Liver (tissue), 9 donors: ENCODE results near the gene STOM. TPM values are rescaled to one million over a fixed set of nuclear protein-coding genes. Genes with fewer than 3 reads are reported as not detected.

Source experiments
- DNase-seq: peaks from one replicate; pipeline ENCODE4 v3.0.0-alpha.2; 2017; ENCODE audit warnings: low spot score
- H3K27ac ChIP-seq, 2 donors: one replicate each; pipeline ENCODE4 v1.7.0; 2013; ENCODE audit warnings: inconsistent platforms in 2 of 2, low read length in 2 of 2, control low read depth in 1 of 2, low read depth in 1 of 2, mild to moderate bottlenecking in 1 of 2
- H3K27me3 ChIP-seq, 4 donors: one replicate each; pipeline versions ENCODE4 v1.6.1 to v1.7.0; 2013; ENCODE audit warnings: low read length in 3 of 4, inconsistent platforms in 1 of 4, mild to moderate bottlenecking in 1 of 4, moderate library complexity in 1 of 4; ENCODE audit not compliant: control insufficient read depth in 4 of 4, insufficient read depth in 4 of 4
- H3K36me3 ChIP-seq, 4 donors: one replicate each; pipeline versions ENCODE4 v1.6.1 to v1.7.0; 2013; ENCODE audit warnings: low read length in 3 of 4, mild to moderate bottlenecking in 3 of 4, low read depth in 1 of 4, moderate library complexity in 1 of 4; ENCODE audit not compliant: control insufficient read depth in 4 of 4, insufficient read depth in 3 of 4
- H3K4me1 ChIP-seq, 4 donors: one replicate each; pipeline versions ENCODE4 v1.6.1 to v1.7.0; 2013; ENCODE audit warnings: low read length in 3 of 4, mild to moderate bottlenecking in 3 of 4, moderate library complexity in 1 of 4; ENCODE audit not compliant: control insufficient read depth in 4 of 4, insufficient read depth in 4 of 4
- H3K4me3 ChIP-seq, 3 donors: one replicate each; pipeline versions ENCODE4 v1.6.1 to v1.7.0; 2013; ENCODE audit warnings: low read length in 3 of 3, control low read depth in 1 of 3, low read depth in 1 of 3, mild to moderate bottlenecking in 1 of 3
- H3K9ac ChIP-seq, 2 donors: one replicate each; pipeline ENCODE4 v1.7.0; 2013; ENCODE audit warnings: low read length in 2 of 2, mild to moderate bottlenecking in 2 of 2, moderate library complexity in 2 of 2, control low read depth in 1 of 2, low read depth in 1 of 2
- H3K9me3 ChIP-seq, 4 donors: one replicate each; pipeline versions ENCODE4 v1.6.1 to v1.7.0; 2013; ENCODE audit warnings: low read length in 3 of 4; ENCODE audit not compliant: control insufficient read depth in 4 of 4
- ATF3 ChIP-seq: IDR thresholded peaks from 2 replicates; pipeline ENCODE4 v1.6.1; 2016; ENCODE audit warnings: antibody characterized with exemption
- CTCF ChIP-seq: fragments of 150-350 bp; IDR thresholded peaks from 2 replicates; pipeline ENCODE4 v1.5.1; 2017; ENCODE audit warnings: improper control_type of control experiment, low read depth, low read length; ENCODE audit not compliant: missing input control
- FOXA1 ChIP-seq: IDR thresholded peaks from 2 replicates; pipeline ENCODE4 v1.6.1; 2016; ENCODE audit warnings: antibody characterized with exemption
- FOXA2 ChIP-seq: IDR thresholded peaks from 2 replicates; pipeline ENCODE4 v1.6.1; 2016; ENCODE audit warnings: antibody characterized with exemption
- HNF4A ChIP-seq, 2 donors: conservative IDR thresholded peaks; 2 replicates each; pipeline ENCODE4 v1.6.1; 2016; ENCODE audit warnings: antibody characterized with exemption in 2 of 2, mild to moderate bottlenecking in 2 of 2
- HNF4G ChIP-seq: IDR thresholded peaks from 2 replicates; pipeline ENCODE4 v1.6.1; 2016; ENCODE audit warnings: antibody characterized with exemption
- JUND ChIP-seq, 2 donors: IDR thresholded peaks; 2 replicates each; pipeline ENCODE4 v1.6.1; 2016; ENCODE audit warnings: antibody characterized with exemption in 2 of 2
- MAX ChIP-seq: IDR thresholded peaks from 2 replicates; pipeline ENCODE4 v1.6.1; 2016; ENCODE audit warnings: antibody characterized with exemption
- RAD21 ChIP-seq, 2 donors: IDR thresholded peaks; 2 replicates each; pipeline ENCODE4 v1.6.1; 2016; ENCODE audit warnings: antibody characterized with exemption in 2 of 2, mild to moderate bottlenecking in 2 of 2
- REST ChIP-seq: IDR thresholded peaks from 2 replicates; pipeline ENCODE4 v1.6.1; 2016; ENCODE audit warnings: antibody characterized with exemption, mild to moderate bottlenecking
- RXRA ChIP-seq, 2 donors: IDR thresholded peaks; 2 replicates each; pipeline ENCODE4 v1.6.1; 2017 to 2018; ENCODE audit warnings: antibody characterized with exemption in 2 of 2, mild to moderate bottlenecking in 1 of 2
- SP1 ChIP-seq: IDR thresholded peaks from 2 replicates; pipeline ENCODE4 v1.6.1; 2018; ENCODE audit warnings: antibody characterized with exemption, mild to moderate bottlenecking
- TAF1 ChIP-seq: conservative IDR thresholded peaks from 2 replicates; pipeline ENCODE4 v1.6.1; 2016; ENCODE audit warnings: antibody characterized with exemption, mild to moderate bottlenecking
- YY1 ChIP-seq: IDR thresholded peaks from 2 replicates; pipeline ENCODE4 v1.6.1; 2016; ENCODE audit warnings: antibody characterized with exemption, mild to moderate bottlenecking
- ZBTB33 ChIP-seq: IDR thresholded peaks from 2 replicates; pipeline ENCODE4 v1.6.1; 2016; ENCODE audit warnings: antibody characterized with exemption
- WGBS: extraction: QIAGEN DNeasy Blood & Tissue Kit; methylation state at CpG from one replicate; pipeline ENCODE4 v1.1.7; 2013; 5-methylcytosine and 5-hydroxymethylcytosine counted together
- polyA plus RNA-seq, 2 donors: library from polyadenylated mRNA; stranded (reverse) in 1 of 2; unstranded in 1 of 2; fragments of 200-250 nt in 1 of 2; fragments of >200 nt in 1 of 2; fragmentation: Nextera tagmentation in 1 of 2; extraction: Ambion mirVana in 1 of 2; gene quantifications; one replicate each; pipeline versions ENCODE4 v1.2.1 to v1.2.3, GENCODE V29; 2013 to 2015
- total RNA-seq, 2 donors: library from RNA; depleted of rRNA; stranded (reverse); fragments of >200 nt; gene quantifications; one replicate each; pipeline ENCODE4 v1.2.3, GENCODE V29; 2014
- donor health status: healthy.
- donor health status: healthy.
- donor health status: healthy.
- donor health status: healthy.
- donor health status: healthy.

STOM gene
- total and polyA plus RNA-seq, 4 donors, result 150 to 398 (median 265) TPM

GRCh38 chr9:121404906-121405305 is 34.9 kb upstream of the STOM start:
- DNase-seq, result no peak
- Histone ChIP-seq H3K9me3 (no peaks in the 10 kb centered on the region), H3K9ac (no peak overlapping the region), H3K27ac (no peak overlapping the region), H3K4me3 (no peak overlapping the region), H3K27me3 (no peaks in the 10 kb centered on the region), H3K36me3 (no peaks in the 10 kb centered on the region), H3K4me1 (no peaks in the 10 kb centered on the region)
- 67% methylated on average over 2 of the region's 2 CpGs for WGBS
- TF ChIP-seq JUND (IDR thresholded peaks at IDR 0.05) (no peak), REST (no peak), MAX (no peak), ZBTB33 (no peak), HNF4G (no peak), RAD21 (IDR thresholded peaks at IDR 0.05) (no peak), YY1 (no peak), FOXA2 (no peak), ATF3 (no peak), HNF4A (conservative IDR thresholded peaks at IDR 0.05) (no peak), FOXA1 (no peak)

GRCh38 chr9:121399883-121400607 is 30.0 kb upstream of the STOM start:
- H3K9ac ChIP-seq, result peak overlapping the region in 1 of 2 donors; percentile 27
- H3K4me3 ChIP-seq, result no peak overlapping the region
- 27% methylated on average over 9 of the region's 9 CpGs for WGBS
- no peak overlapping the region for H3K27ac ChIP-seq
- H3K27me3 ChIP-seq, result no peaks in the 10 kb centered on the region
- H3K36me3 ChIP-seq, result no peaks in the 10 kb centered on the region
- TF ChIP-seq RAD21 (IDR thresholded peaks at IDR 0.05) (peak; percentile 89 to 91), FOXA2 (no peak), JUND (IDR thresholded peaks at IDR 0.05) (no peak), RXRA (IDR thresholded peaks at IDR 0.05) (no peak), CTCF (peak; percentile 68), HNF4A (conservative IDR thresholded peaks at IDR 0.05) (no peak), TAF1 (no peak), YY1 (no peak), SP1 (no peak)
- peaks cover 0 to 4% (median 0%) of the 10 kb centered on the region in 4 donors for H3K9me3 ChIP-seq
- no peak for DNase-seq
- no peaks in the 10 kb centered on the region for H3K4me1 ChIP-seq
